ENCODE measurements around the gene PRIMPOL. TPM values are rescaled to one million over a fixed set of nuclear protein-coding genes. Genes with fewer than 3 reads are reported as not detected.
"Not testable (repeated sequence)": the region's sequence is repeated elsewhere in the genome, so short reads cannot be mapped to it uniquely, and the experiment has no call there.

The PRIMPOL gene
- total RNA-seq, 2 donors from 2014 or later: 24.1 to 34.2 TPM

GRCh38 chr4:184624504-184624903, 25.0 kb upstream of the PRIMPOL start:
- H3K27me3 Mint-ChIP-seq (ENCODE audit: low read depth); H3K9me3 Mint-ChIP-seq; ATAC-seq (replicated peaks in 1 of 2); DNase-seq: not testable (repeated sequence)
- peak overlapping the region; percentile 52 to 59 for H3K4me3 Mint-ChIP-seq
- H3K4me1 Mint-ChIP-seq (ENCODE audit: low read depth): peaks cover 48% of the 10 kb centered on the region
- H3K36me3 Mint-ChIP-seq (ENCODE audit: insufficient read depth in 2 of 2): peaks cover 7 to 21% of the 10 kb centered on the region in 2 donors
- peak overlapping the region; percentile 92 for H3K27ac Mint-ChIP-seq

GRCh38 chr4:184624972-184625554, 24.5 kb upstream of the PRIMPOL start:
- ATAC-seq (replicated peaks in 1 of 2): peak; percentile 68 to 82
- Mint-ChIP-seq H3K4me3 (peak overlapping the region; percentile 41 to 51), H3K9me3 (peaks cover 0 to 4% of the 10 kb centered on the region in 2 donors), H3K27ac (peak overlapping the region; percentile 92), H3K4me1 (ENCODE audit: low read depth) (peaks cover 48% of the 10 kb centered on the region), H3K27me3 (ENCODE audit: low read depth) (no peaks in the 10 kb centered on the region), H3K36me3 (ENCODE audit: insufficient read depth in 2 of 2) (peaks cover 8 to 24% of the 10 kb centered on the region in 2 donors)
- no peak for DNase-seq

GRCh38 chr4:184625783-184626596, 23.5 kb upstream of the PRIMPOL start:
- H3K36me3 Mint-ChIP-seq (ENCODE audit: insufficient read depth in 2 of 2): peaks cover 12 to 28% of the 10 kb centered on the region in 2 donors
- ATAC-seq (replicated peaks in 1 of 2): peak; percentile 29 to 44
- H3K9me3 Mint-ChIP-seq; DNase-seq; H3K27me3 Mint-ChIP-seq (ENCODE audit: low read depth): not testable (repeated sequence)
- H3K27ac Mint-ChIP-seq: peak overlapping the region; percentile 92
- peak overlapping the region; percentile 51 to 61 for H3K4me3 Mint-ChIP-seq
- H3K4me1 Mint-ChIP-seq (ENCODE audit: low read depth): peaks cover 48% of the 10 kb centered on the region

GRCh38 chr4:184628103-184628502, 21.4 kb upstream of the PRIMPOL start:
- no peaks in the 10 kb centered on the region for H3K27me3 Mint-ChIP-seq (ENCODE audit: low read depth)
- peaks cover 0 to 4% of the 10 kb centered on the region in 2 donors for H3K9me3 Mint-ChIP-seq
- H3K36me3 Mint-ChIP-seq (ENCODE audit: insufficient read depth in 2 of 2): peaks cover 16 to 34% of the 10 kb centered on the region in 2 donors
- peak overlapping the region; percentile 82 for H3K27ac Mint-ChIP-seq
- no peak overlapping the region for H3K4me3 Mint-ChIP-seq
- ATAC-seq (replicated peaks in 1 of 2) (no peak), DNase-seq (no peak)
- H3K4me1 Mint-ChIP-seq (ENCODE audit: low read depth): peaks cover 48% of the 10 kb centered on the region

GRCh38 chr4:184632842-184633241, 16.7 kb upstream of the PRIMPOL start:
- Mint-ChIP-seq H3K4me1 (ENCODE audit: low read depth) (peaks cover 14% of the 10 kb centered on the region), H3K27ac (no peak overlapping the region), H3K4me3 (no peak overlapping the region), H3K36me3 (ENCODE audit: insufficient read depth in 2 of 2) (peaks cover 20 to 37% of the 10 kb centered on the region in 2 donors), H3K27me3 (ENCODE audit: low read depth) (no peaks in the 10 kb centered on the region), H3K9me3 (no peaks in the 10 kb centered on the region)
- DNase-seq (no peak), ATAC-seq (replicated peaks in 1 of 2) (no peak)

- H3K27ac Mint-ChIP-seq: no peak overlapping the region
- peaks cover 16 to 35% of the 10 kb centered on the region in 2 donors for H3K36me3 Mint-ChIP-seq (ENCODE audit: insufficient read depth in 2 of 2)
- no peaks in the 10 kb centered on the region for H3K27me3 Mint-ChIP-seq (ENCODE audit: low read depth)
- peaks cover 16% of the 10 kb centered on the region for H3K4me1 Mint-ChIP-seq (ENCODE audit: low read depth)
- H3K9me3 Mint-ChIP-seq: no peaks in the 10 kb centered on the region
- no peak for ATAC-seq (replicated peaks in 1 of 2)
- DNase-seq: no peak
- no peak overlapping the region for H3K4me3 Mint-ChIP-seq
Measured at GRCh38 chr4:184635381-184635780, 14.2 kb upstream of the PRIMPOL start.

GRCh38 chr4:184636144-184636543, 13.4 kb upstream of the PRIMPOL start:
- DNase-seq: no peak
- Mint-ChIP-seq H3K4me1 (ENCODE audit: low read depth) (peaks cover 20% of the 10 kb centered on the region), H3K9me3 (no peaks in the 10 kb centered on the region), H3K27me3 (ENCODE audit: low read depth) (no peaks in the 10 kb centered on the region), H3K4me3 (no peak overlapping the region), H3K27ac (no peak overlapping the region), H3K36me3 (ENCODE audit: insufficient read depth in 2 of 2) (peaks cover 15 to 33% of the 10 kb centered on the region in 2 donors)
- no peak for ATAC-seq (replicated peaks in 1 of 2)

- ATAC-seq (replicated peaks in 1 of 2): no peak
- H3K4me3 Mint-ChIP-seq: no peak overlapping the region
- H3K4me1 Mint-ChIP-seq (ENCODE audit: low read depth): peaks cover 20% of the 10 kb centered on the region
- H3K9me3 Mint-ChIP-seq: no peaks in the 10 kb centered on the region
- peaks cover 15 to 34% of the 10 kb centered on the region in 2 donors for H3K36me3 Mint-ChIP-seq (ENCODE audit: insufficient read depth in 2 of 2)
- DNase-seq: no peak
- no peaks in the 10 kb centered on the region for H3K27me3 Mint-ChIP-seq (ENCODE audit: low read depth)
- H3K27ac Mint-ChIP-seq: no peak overlapping the region
Measured at GRCh38 chr4:184636897-184637296, 12.6 kb upstream of the PRIMPOL start.

GRCh38 chr4:184641022-184641421, 8.5 kb upstream of the PRIMPOL start:
- no peak for ATAC-seq (replicated peaks in 1 of 2)
- Mint-ChIP-seq H3K36me3 (ENCODE audit: insufficient read depth in 2 of 2) (peaks cover 4 to 24% of the 10 kb centered on the region in 2 donors), H3K4me3 (peak overlapping the region in 1 of 2 donors; percentile 10), H3K27me3 (ENCODE audit: low read depth) (no peaks in the 10 kb centered on the region), H3K9me3 (no peaks in the 10 kb centered on the region), H3K27ac (peak overlapping the region; percentile 29), H3K4me1 (ENCODE audit: low read depth) (peaks cover 51% of the 10 kb centered on the region)
- no peak for DNase-seq

GRCh38 chr4:184641451-184641850, 8.1 kb upstream of the PRIMPOL start:
- Mint-ChIP-seq H3K4me3 (no peak overlapping the region), H3K27me3 (ENCODE audit: low read depth) (no peaks in the 10 kb centered on the region), H3K27ac (peak overlapping the region; percentile 30), H3K4me1 (ENCODE audit: low read depth) (peaks cover 56% of the 10 kb centered on the region), H3K36me3 (ENCODE audit: insufficient read depth in 2 of 2) (peaks cover 6 to 26% of the 10 kb centered on the region in 2 donors), H3K9me3 (no peaks in the 10 kb centered on the region)
- ATAC-seq (replicated peaks in 1 of 2) (no peak), DNase-seq (no peak)

- no peak for DNase-seq
- peak overlapping the region; percentile 93 for H3K27ac Mint-ChIP-seq
- no peak for ATAC-seq (replicated peaks in 1 of 2)
- peaks cover 12 to 27% of the 10 kb centered on the region in 2 donors for H3K36me3 Mint-ChIP-seq (ENCODE audit: insufficient read depth in 2 of 2)
- peaks cover 75% of the 10 kb centered on the region for H3K4me1 Mint-ChIP-seq (ENCODE audit: low read depth)
- no peaks in the 10 kb centered on the region for H3K27me3 Mint-ChIP-seq (ENCODE audit: low read depth)
- no peaks in the 10 kb centered on the region for H3K9me3 Mint-ChIP-seq
- peak overlapping the region; percentile 17 to 76 for H3K4me3 Mint-ChIP-seq
Measured at GRCh38 chr4:184643731-184644130, 5.8 kb upstream of the PRIMPOL start.

- Mint-ChIP-seq H3K27ac (peak overlapping the region; percentile 57), H3K9me3 (no peaks in the 10 kb centered on the region), H3K4me1 (ENCODE audit: low read depth) (peaks cover 65% of the 10 kb centered on the region), H3K27me3 (ENCODE audit: low read depth) (no peaks in the 10 kb centered on the region), H3K36me3 (ENCODE audit: insufficient read depth in 2 of 2) (peaks cover 14 to 24% of the 10 kb centered on the region in 2 donors), H3K4me3 (peak overlapping the region; percentile 23 to 75)
- DNase-seq: peak in 1 of 2 donors; percentile 18
- ATAC-seq (replicated peaks in 1 of 2): no peak
Measured at GRCh38 chr4:184644553-184645307, 4.8 kb upstream of the PRIMPOL start.
